ENCODE results near the gene EMP1.

EMP1 gene

DNA sequence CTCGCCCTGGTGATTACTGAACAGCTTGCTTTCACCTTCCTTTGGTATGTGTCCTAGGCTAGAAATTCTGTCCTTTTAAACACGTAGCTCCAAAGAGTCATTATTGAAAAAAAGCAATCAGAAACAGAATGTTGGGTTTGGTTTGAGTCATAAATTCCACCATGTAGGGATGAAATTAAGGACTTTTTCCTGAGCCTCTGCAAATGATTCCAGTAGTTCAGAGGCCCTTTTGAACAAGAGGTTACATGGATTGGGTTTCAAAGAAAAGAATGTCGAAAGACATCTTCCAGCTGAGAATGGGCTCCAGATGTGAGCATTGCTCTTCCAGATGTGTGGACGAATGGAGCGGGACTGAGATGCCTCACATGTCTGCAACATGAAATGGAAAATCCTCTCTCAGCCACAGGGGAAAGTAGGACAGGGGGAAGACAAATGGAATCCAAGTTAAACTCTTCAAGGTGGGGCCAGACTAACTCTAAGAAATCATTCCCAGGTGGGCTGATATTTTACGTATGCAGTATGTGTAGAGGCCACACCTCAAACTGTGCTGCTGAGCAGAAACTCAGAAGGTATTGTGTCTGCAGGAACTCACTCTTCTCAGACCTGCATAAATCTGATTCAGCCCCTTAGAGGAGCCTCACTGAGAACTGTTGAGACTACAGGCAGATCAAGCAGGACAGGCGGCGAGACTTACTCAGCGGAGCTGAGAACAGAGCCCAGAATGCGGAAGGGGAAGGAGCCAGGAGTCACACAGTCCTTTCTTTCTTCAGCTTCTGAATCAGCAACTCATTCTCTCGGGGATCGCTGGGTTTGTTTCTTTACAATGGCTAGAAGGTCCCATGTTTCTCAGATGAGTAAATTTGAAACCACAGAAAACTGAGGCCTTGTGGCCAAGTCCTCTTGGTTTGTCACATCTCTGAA lies 23.3 kb upstream of the EMP1 start:
- DNase-seq, result no peak

GRCh38 chr12:13175499-13175898 lies 21.0 kb upstream of the EMP1 start:
- no peak for DNase-seq

DNA sequence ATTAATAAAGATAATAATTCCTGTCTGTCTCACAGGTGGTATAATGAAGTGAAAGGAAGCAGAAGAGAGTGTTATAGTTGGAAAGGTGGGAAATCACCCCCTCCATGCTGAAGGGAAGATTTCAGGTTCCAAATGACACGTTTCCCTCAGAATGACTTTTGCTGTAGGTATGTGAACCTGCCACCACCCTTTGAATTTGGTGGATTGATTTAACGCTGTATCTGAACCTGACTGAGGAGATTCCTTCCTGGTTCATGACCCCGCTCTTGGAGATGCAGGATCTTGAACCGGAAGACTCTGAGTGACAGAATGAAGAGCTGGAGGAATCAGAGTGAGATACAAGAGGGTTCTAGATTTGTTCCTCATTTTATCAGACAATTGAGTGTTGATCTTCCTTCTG lies 20.3 kb upstream of the EMP1 start:
- DNase-seq, result no peak

DNA sequence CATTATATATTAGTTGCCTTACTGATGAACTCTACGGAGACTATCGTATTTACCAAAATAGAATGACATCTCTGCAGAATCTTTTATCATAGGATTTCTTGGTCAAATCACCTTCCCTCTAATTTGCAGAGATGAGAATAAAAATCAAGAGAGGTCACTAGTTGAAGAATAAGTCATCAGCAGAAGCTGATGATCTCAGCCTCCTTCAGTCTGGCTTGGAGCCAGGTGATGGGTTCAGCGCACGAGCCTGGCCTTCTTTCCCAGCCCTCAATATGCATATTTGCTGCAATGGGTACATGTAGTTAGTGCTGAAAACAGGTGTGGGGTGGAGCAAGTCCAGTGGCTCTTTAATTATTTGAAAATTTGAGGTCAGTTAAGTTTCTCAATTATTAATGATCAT lies 19.2 kb upstream of the EMP1 start:
- no peak for DNase-seq

- no peak for DNase-seq
Observed at GRCh38 chr12:13177906-13178305, 18.6 kb upstream of the EMP1 start.

DNA sequence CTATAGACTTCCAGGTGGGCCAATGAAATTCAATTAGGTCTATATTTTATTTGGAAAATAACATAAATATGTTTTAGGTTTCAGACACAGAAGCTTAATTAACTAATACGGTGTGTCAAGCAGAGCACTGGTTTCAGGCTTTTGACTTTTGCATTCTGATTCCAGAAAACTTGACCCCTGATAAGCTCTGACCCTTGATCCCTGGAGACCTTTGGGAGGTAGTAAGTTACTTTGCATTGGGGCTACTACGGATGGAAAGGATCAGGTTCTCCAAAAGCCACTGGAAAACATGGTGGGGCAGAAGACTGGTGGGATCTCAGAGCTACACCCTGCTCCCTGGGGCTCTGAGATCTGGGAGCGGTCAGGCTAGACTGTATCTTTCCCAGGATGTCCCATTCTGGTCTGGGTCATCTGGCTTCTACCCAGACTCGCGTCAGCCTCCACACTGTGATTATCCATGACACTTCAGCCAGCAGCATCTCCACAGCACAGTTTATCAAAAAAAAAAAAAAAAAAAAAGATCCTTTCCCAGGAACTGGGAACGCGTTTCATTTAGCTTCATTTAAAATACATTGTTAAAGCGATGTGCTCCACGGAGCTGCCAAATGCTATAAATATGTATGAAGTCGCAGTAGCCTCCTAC lies 17.8 kb upstream of the EMP1 start:
- no peak for DNase-seq

- DNase-seq, result no peak
Observed at GRCh38 chr12:13179211-13180074, 17.1 kb upstream of the EMP1 start.

DNA sequence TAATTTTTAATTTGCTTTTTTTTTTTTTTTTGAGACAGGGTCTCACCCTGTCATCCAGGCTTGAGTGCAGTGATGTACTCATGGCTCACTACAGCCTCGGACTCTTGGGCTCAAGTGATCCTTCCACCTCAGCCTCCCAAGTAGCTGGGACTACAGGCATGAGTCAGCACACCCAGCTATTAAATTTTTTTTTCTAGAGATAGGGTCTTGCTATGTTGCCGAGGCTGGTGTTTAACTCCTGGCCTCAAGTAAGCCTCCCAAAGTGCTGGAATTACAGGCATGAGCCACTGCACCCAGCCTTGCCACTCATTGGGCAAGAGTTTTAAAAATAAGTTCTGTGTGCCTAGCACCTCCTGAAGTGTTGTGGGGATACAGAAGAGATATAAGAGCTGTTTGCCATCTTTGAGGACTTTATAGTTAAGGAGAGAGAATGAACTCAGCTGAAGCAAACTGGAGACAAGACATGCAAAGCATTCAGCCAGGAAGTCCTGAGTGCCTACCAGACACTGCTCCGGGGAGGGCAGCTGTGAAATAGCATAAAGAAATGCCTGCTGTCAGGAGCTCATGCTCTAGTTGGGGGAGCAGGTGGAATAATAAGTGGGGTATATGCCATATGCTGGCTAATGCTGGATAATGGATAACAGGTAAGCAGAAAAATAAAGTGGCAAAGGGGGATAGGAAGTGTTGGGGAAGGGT lies 15.0 kb upstream of the EMP1 start:
- no peak for DNase-seq

- no peak for DNase-seq
Observed at GRCh38 chr12:13182881-13183280, 13.6 kb upstream of the EMP1 start.

DNA sequence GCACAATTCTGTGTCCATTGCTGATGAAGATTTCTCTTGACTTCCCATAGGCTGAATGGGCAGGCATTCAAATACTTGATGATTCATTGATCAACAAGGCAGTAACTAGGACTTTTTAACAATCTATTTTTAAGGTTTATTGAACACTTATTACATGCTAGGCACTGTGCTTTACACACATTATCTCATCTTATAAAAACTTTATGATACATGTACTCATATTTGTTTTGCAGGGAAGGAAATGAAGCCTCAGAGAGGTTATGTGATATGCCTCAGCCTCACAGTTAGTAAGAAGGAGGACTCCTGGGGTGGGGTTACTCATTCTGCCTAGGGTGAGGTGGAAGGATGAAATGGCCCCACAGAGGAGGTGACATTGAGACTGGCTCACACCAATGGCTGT lies 12.9 kb upstream of the EMP1 start:
- no peak for DNase-seq

- DNase-seq, result no peak
Observed at GRCh38 chr12:13186302-13186701, 10.2 kb upstream of the EMP1 start.

GRCh38 chr12:13187399-13187798 lies 9.1 kb upstream of the EMP1 start:
- DNase-seq, result no peak

DNA sequence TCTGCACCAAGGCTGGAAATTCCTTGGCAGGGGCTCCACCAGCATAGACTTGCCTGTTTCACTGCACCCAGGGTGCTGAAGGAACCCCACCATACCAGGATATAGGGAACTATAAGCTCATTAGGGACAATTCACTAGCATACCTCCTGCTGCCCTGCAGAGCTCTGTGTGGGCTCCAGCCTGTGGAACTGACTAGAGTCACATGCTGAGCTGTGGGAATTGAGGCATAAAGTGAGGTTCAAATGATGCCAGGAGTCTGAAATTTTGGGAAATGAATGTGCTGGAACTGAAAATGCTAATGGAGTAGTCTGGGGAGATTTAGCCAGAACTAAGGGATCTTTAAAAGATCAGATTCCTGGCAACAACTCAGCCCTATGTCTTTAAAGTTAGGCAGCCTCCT lies 7.3 kb upstream of the EMP1 start:
- DNase-seq, result no peak

DNA sequence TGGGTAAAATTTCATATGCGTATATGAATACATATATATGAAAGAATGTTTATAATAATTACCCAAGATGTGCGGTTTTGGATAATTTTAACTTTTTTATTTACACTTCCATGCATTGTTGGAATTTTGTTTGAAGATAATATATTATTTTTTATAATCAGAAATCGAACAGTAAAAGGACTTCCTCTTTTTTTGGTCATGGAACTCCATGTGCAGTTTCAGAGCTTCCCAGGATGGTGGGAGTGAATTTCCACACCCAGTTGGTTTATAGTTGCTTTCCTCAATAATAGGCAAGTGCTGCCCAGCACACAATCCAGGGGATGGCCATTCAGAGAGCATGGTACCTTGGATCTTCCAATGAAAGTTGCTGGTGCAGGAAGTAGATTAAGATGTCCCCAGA lies 6.3 kb upstream of the EMP1 start:
- no peak for DNase-seq

DNA sequence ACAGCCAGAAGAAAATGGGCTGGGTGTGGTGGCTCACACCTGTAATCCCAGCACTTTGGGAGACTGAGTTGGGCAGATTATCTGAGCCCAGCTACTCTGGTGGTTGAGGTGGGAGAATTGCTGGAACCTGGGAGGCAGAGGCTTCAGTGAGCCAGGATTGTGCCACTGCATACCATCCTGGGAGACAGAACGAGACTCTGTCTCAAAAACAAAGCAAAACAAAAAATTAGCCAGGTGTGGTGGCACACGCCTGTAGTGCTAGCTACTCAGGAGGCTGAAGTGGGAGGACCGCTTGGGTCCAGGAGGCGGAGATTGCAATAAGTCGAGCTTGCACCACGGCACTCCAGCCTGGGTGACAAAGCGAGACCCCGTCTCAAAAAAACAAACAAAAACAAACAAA lies 3.8 kb upstream of the EMP1 start:
- DNase-seq, result no peak

DNA sequence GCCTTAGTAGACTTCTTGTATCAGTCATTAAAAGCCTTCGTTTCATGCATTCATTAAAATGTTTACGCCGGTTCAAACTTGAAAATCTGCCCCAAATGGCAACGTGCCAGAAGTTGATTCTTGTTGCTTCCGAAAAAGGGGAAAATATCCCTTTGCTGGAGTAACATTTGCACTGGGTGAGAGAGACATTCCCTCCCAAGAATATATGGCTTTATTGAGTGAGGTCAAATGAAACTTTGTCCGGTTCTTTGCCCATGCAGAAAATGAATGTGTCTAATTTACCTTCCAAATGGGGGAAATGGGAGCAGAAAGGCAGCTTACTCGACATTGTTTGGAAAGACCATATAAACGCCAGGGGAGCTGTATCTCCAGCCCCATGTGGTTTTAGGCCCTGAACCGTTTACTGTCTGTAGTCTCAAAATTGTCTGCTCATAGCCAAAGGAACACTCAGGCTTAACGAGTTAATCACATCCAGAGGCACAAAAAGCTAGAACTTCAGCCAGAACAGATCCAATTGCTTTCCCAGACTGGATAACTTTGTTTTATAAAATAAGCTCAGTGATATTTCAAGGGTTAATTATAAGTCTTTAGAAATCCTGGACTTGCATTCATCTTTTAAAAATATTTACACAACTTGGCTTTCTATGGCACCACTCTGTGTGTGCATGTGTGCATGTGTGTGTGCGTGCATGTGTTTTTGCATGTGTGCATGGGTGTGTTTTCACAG lies 2.9 kb upstream of the EMP1 start:
- DNase-seq, result no peak

DNA sequence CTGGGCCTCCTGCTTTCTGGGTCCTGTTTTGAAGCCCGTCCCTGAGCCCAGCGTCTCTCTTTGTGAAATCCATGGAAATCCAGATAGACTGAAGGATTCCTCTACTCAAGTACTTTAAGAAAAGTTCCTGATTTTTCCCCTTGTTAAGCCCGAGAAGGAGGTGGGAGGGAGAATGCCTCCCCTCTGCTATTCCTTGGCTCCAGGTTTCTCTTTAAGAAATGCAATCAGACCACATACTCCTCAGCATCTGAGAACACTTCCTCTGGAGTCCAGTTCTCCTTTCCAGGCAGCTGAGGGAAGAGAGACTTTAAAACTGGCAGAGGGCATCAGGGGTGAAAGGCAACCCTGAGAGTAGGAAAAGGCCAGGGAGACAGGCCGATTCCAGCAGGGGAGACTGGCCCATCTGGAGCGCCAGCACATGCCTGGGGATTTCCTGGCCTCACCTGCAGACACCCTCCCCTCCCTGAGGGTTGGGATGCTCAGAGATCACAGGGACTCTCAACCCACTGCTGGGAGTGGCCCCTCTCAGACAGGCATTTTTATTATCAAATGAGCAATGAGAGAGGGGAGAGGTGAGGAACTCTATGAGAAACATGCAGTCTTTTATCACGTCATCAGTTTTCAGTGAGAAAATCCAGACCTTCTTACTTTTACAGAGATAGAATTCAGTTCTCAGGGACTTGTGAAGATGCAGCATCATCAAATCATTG lies 2.0 kb upstream of the EMP1 start:
- DNase-seq, result no peak

DNA sequence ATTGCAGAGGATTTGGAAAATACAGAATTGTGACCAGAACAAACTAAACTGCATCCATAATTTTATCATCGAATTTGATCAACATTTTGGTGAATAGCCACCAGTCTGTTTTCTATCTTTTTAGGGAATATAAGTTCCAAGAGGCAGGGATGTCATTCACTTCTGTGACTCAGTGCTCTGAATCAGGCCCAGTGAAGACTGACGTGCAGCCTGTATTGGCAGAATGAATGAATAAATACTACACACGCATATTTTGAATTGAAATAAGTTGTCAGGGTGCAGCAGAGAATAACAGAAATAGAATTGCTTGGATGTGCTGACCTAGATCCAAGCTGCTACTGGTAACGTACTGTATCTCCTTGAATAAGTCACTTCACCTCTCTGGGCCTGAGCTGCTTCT lies 1.3 kb upstream of the EMP1 start:
- no peak for DNase-seq

GRCh38 chr12:13195785-13196129 lies 769 bp upstream of the EMP1 start:
- DNase-seq, result no peak

- DNase-seq, result no peak
Observed at GRCh38 chr12:13197032-13197431, 506 bp downstream of the EMP1 start.

GRCh38 chr12:13197526-13198143 lies 1.1 kb downstream of the EMP1 start:
- DNase-seq, result no peak

Data from NCI-H2081 treated with DMSO at 0.1 percent for 48 hours (cell line).